Activated T-cell treated with anti-CD3 and anti-CD28 coated beads, Interleukin-2, amount 50 U/mL, for 72 hours (primary cell): Measurements from ENCODE around the gene IL2RA. TPM values are rescaled to one million over a fixed set of nuclear protein-coding genes. Genes with fewer than 3 reads are reported as not detected.
"Not testable (repeated sequence)": the region's sequence is repeated elsewhere in the genome, so short reads cannot be mapped to it uniquely, and the experiment has no call there.

Experiments used
- ATAC-seq, 2 donors: fragments of 150-1000 bp; cut with Tn5 transposase; replicated peaks in 1 of 2; 2 replicates each; pipeline ENCODE4 v1.10.0; 2021; ENCODE audit warnings: moderate library complexity in 2 of 2, mild to moderate bottlenecking in 1 of 2
- DNase-seq, 2 donors: peaks; one replicate each; pipeline ENCODE4 v3.0.0; 2021 to 2022; ENCODE audit warnings: mixed read lengths in 1 of 2
- H3K27ac Mint-ChIP-seq: one replicate; pipeline ENCODE4 v1.8.0; 2022; ENCODE audit warnings: mild to moderate bottlenecking, moderate library complexity, mixed read lengths
- H3K27me3 Mint-ChIP-seq: one replicate; pipeline ENCODE4 v1.8.0; 2022; ENCODE audit warnings: low read depth, mixed read lengths
- H3K36me3 Mint-ChIP-seq, 2 donors: one replicate each; pipeline ENCODE4 v1.8.0; 2022; ENCODE audit warnings: mixed read lengths in 2 of 2, mild to moderate bottlenecking in 1 of 2; ENCODE audit not compliant: insufficient read depth in 2 of 2
- H3K4me1 Mint-ChIP-seq: one replicate; pipeline ENCODE4 v1.8.0; 2022; ENCODE audit warnings: low read depth, mixed read lengths
- H3K4me3 Mint-ChIP-seq, 2 donors: one replicate each; pipeline ENCODE4 v1.8.0; 2022; ENCODE audit warnings: mild to moderate bottlenecking in 2 of 2, mixed read lengths in 2 of 2, moderate library complexity in 2 of 2
- H3K9me3 Mint-ChIP-seq, 2 donors: one replicate each; pipeline ENCODE4 v1.8.0; 2022; ENCODE audit warnings: mixed read lengths in 2 of 2
- total RNA-seq, 2 donors: library from RNA; stranded (reverse); gene quantifications; one replicate each; pipeline ENCODE4 v1.2.3, GENCODE V29; 2022

IL2RA gene
- total RNA-seq, 2 donors from 2014 or later, result 848 to 1,110 TPM

- Mint-ChIP-seq H3K4me3 (peak overlapping the region in 1 of 2 donors; percentile 12), H3K4me1 (peaks cover 46% of the 10 kb centered on the region), H3K9me3 (peaks cover 6 to 17% of the 10 kb centered on the region in 2 donors), H3K27me3 (no peaks in the 10 kb centered on the region), H3K27ac (peak overlapping the region; percentile 94), H3K36me3 (peaks cover 24% of the 10 kb centered on the region in 2 donors)
- ATAC-seq (peak; percentile 29 to 31), DNase-seq (no peak)
Observed at GRCh38 chr10:6009150-6009549, 53.0 kb downstream of the IL2RA start.

- Mint-ChIP-seq H3K27ac (peak overlapping the region; percentile 94), H3K36me3 (peaks cover 20 to 24% of the 10 kb centered on the region in 2 donors), H3K4me1 (peaks cover 46% of the 10 kb centered on the region), H3K27me3 (no peaks in the 10 kb centered on the region), H3K9me3 (peaks cover 6 to 17% of the 10 kb centered on the region in 2 donors), H3K4me3 (no peak overlapping the region)
- DNase-seq (no peak), ATAC-seq (no peak)
Observed at GRCh38 chr10:6008497-6009142, 53.5 kb downstream of the IL2RA start.

GRCh38 chr10:6006991-6007390, 55.2 kb downstream of the IL2RA start:
- H3K4me3 Mint-ChIP-seq, result no peak overlapping the region
- H3K4me1 Mint-ChIP-seq, result peaks cover 49% of the 10 kb centered on the region
- no peaks in the 10 kb centered on the region for H3K27me3 Mint-ChIP-seq
- DNase-seq, result no peak
- H3K9me3 Mint-ChIP-seq, result peaks cover 6 to 17% of the 10 kb centered on the region in 2 donors
- ATAC-seq, result no peak
- peak overlapping the region; percentile 1 for H3K27ac Mint-ChIP-seq
- peaks cover 9 to 19% of the 10 kb centered on the region in 2 donors for H3K36me3 Mint-ChIP-seq

GRCh38 chr10:6006546-6006945, 55.6 kb downstream of the IL2RA start:
- peaks cover 6 to 17% of the 10 kb centered on the region in 2 donors for H3K36me3 Mint-ChIP-seq
- peak overlapping the region; percentile 23 for H3K27ac Mint-ChIP-seq
- no peaks in the 10 kb centered on the region for H3K27me3 Mint-ChIP-seq
- no peak for DNase-seq
- peaks cover 6 to 17% of the 10 kb centered on the region in 2 donors for H3K9me3 Mint-ChIP-seq
- H3K4me1 Mint-ChIP-seq, result peaks cover 49% of the 10 kb centered on the region
- no peak overlapping the region for H3K4me3 Mint-ChIP-seq
- ATAC-seq, result no peak

DNA sequence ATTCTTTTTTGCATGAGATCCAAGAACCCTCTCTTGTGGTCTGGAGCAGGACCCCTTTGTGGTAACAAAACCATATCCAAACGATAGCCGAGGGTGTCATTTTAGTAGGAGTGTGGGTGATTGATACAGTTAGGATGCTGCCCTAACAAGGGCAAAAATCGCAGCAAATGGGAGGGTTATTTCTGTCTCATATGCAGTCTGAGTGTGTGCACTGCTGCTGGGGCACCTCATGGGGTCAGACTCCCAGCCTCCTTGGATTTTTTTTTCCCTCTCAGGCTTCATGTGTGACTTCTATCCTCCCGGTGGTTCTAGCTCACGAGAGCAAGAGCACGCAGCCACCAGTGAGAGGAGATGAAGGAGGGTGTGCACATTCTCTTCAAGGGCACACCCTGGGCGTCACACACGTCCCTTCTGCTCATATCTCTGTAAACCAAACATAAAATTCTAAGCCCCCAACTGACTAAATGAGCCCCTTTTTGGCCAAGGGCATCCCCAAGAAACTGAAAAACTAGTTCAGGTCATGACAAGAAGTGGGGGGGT, 56.2 kb downstream of the IL2RA start:
- Mint-ChIP-seq H3K4me3 (no peak overlapping the region), H3K4me1 (peaks cover 46% of the 10 kb centered on the region), H3K36me3 (peaks cover 6 to 17% of the 10 kb centered on the region in 2 donors), H3K27me3 (no peaks in the 10 kb centered on the region), H3K9me3 (peaks cover 6 to 17% of the 10 kb centered on the region in 2 donors), H3K27ac (peak overlapping the region; percentile 23)
- ATAC-seq (no peak), DNase-seq (no peak)

DNA sequence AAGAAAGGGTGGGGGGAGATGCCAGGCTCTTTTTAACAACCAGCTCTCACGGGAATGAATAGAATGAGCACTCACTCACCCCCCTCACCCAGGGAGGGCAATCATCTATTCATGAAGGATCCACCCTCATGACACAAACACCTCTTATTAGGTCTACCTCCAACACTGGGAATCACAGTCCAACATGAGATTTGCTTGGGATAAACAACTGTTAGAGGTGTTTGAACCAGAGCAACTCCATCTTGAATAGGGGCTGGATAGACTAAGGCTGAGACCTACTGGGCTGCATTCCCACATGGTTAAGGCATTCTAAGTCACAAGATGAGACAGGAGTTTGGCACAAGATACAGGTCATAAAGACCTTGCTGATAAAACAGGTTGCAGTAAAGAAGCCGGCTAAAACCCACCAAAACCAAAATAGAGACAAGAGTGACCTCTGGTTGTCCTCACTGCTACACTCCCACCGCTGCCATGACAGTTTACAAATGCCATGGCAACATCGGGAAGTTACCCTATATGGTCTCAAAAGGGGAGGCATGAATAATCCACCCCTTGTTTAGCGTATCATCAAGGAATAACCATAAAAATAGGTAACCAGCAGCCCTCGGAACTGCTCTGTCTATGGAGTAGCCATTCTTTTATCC, 56.9 kb downstream of the IL2RA start:
- H3K27me3 Mint-ChIP-seq, DNase-seq, H3K4me3 Mint-ChIP-seq, ATAC-seq: not testable (repeated sequence)
- H3K27ac Mint-ChIP-seq, result peak overlapping the region; percentile 10
- H3K9me3 Mint-ChIP-seq, result peaks cover 6 to 17% of the 10 kb centered on the region in 2 donors
- peaks cover 6 to 17% of the 10 kb centered on the region in 2 donors for H3K36me3 Mint-ChIP-seq
- peaks cover 45% of the 10 kb centered on the region for H3K4me1 Mint-ChIP-seq

GRCh38 chr10:6002809-6003510, 59.2 kb downstream of the IL2RA start:
- Mint-ChIP-seq H3K27ac (peak overlapping the region; percentile 70), H3K36me3 (peaks cover 1 to 10% of the 10 kb centered on the region in 2 donors), H3K9me3 (peaks cover 6 to 13% of the 10 kb centered on the region in 2 donors), H3K27me3 (peaks cover 10% of the 10 kb centered on the region), H3K4me1 (peaks cover 31% of the 10 kb centered on the region), H3K4me3 (peak overlapping the region; percentile 53 to 82)
- ATAC-seq (peak; percentile 79 to 84), DNase-seq (peak; percentile 46)

GRCh38 chr10:5999440-6000165, 62.6 kb downstream of the IL2RA start:
- ATAC-seq (no peak), DNase-seq (no peak)
- Mint-ChIP-seq H3K4me1 (peaks cover 31% of the 10 kb centered on the region), H3K27ac (no peak overlapping the region), H3K9me3 (no peaks in the 10 kb centered on the region), H3K4me3 (no peak overlapping the region), H3K36me3 (no peaks in the 10 kb centered on the region), H3K27me3 (peaks cover 10% of the 10 kb centered on the region)

- peaks cover 5% of the 10 kb centered on the region for H3K4me1 Mint-ChIP-seq
- DNase-seq, result no peak
- no peak for ATAC-seq
- H3K4me3 Mint-ChIP-seq, result no peak overlapping the region
- peaks cover 7 to 8% of the 10 kb centered on the region in 2 donors for H3K9me3 Mint-ChIP-seq
- no peak overlapping the region for H3K27ac Mint-ChIP-seq
- peaks cover 7 to 9% of the 10 kb centered on the region in 2 donors for H3K36me3 Mint-ChIP-seq
- peaks cover 10% of the 10 kb centered on the region for H3K27me3 Mint-ChIP-seq
Observed at GRCh38 chr10:5996696-5997095, 65.5 kb downstream of the IL2RA start.

DNA sequence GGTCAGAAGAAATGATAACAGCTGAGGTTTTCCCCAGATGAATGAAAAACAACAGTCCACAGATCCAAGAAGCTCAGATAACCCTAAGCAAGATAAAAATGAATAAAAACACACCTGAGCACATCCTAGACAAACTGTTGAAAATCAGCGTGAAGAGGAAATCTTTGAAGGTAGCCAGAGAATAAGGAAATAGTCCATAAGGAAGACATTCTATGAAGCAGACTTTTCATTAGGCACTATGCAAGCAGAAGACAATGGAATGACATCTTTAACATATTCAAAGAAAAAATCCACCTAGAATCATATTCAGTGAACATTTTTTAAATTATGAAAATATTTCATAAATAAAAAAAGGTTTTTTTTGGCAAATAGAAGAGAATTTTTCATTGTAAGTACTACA, 69.8 kb downstream of the IL2RA start:
- peaks cover 11% of the 10 kb centered on the region for H3K4me1 Mint-ChIP-seq
- H3K27ac Mint-ChIP-seq, result no peak overlapping the region
- no peak overlapping the region for H3K4me3 Mint-ChIP-seq
- no peaks in the 10 kb centered on the region for H3K27me3 Mint-ChIP-seq
- H3K36me3 Mint-ChIP-seq, result peaks cover 10 to 13% of the 10 kb centered on the region in 2 donors
- DNase-seq, result no peak
- no peak for ATAC-seq
- peaks cover 8 to 9% of the 10 kb centered on the region in 2 donors for H3K9me3 Mint-ChIP-seq

DNA sequence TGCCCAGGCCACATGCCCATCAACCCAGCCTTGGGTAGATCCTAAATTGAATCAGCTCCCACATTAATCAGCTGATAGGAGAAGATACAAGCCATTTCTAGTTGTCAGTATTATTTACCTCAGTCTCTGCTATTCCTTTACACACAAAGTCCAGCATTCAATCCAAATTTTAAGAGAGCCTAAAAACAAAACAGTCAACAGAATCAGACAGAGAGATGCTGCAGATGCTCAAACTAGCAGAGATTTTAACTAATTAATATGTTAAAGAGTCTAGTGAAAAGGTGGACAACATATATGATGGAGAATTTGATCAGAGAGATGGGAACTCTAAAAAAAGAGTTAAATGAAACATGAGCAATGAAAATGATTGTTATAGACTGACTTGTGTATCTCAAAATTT, 70.5 kb downstream of the IL2RA start:
- DNase-seq (no peak), ATAC-seq (no peak)
- H3K27me3 Mint-ChIP-seq, result peaks cover 6% of the 10 kb centered on the region
- H3K4me3 Mint-ChIP-seq, result no peak overlapping the region
- peaks cover 10 to 13% of the 10 kb centered on the region in 2 donors for H3K36me3 Mint-ChIP-seq
- peaks cover 12% of the 10 kb centered on the region for H3K4me1 Mint-ChIP-seq
- peaks cover 8 to 9% of the 10 kb centered on the region in 2 donors for H3K9me3 Mint-ChIP-seq
- peak overlapping the region; percentile 36 for H3K27ac Mint-ChIP-seq

DNA sequence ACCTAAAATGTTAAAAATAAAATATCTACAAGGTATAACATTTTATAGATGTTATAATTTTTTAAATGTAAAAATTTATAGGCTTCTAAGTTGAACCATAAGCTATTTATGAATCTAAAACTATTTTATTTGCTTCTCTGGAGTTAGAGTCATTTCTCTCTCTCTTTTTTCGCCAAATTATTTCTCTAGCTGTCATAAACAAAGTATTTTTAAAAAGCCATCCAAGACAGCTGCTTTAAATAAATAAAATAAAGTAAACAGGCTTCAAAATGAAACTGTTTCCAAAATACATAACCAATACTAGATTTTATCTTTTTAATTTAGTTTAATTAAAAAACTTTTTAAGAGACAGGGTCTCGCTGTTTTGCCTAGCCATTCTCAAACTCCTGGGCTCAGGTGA, 72.4 kb downstream of the IL2RA start:
- Mint-ChIP-seq H3K4me1 (peaks cover 12% of the 10 kb centered on the region), H3K27me3 (peaks cover 7% of the 10 kb centered on the region), H3K9me3 (peaks cover 8 to 9% of the 10 kb centered on the region in 2 donors), H3K36me3 (peaks cover 10 to 13% of the 10 kb centered on the region in 2 donors), H3K4me3 (no peak overlapping the region), H3K27ac (no peak overlapping the region)
- no peak for DNase-seq
- ATAC-seq, result no peak
